Fibroblast of mammary gland (primary cell): ENCODE data around the gene SCAMP1.

ENCODE experiments used
- DNase-seq: peaks from one replicate; pipeline ENCODE4 v3.0.0-alpha.2; 2010; ENCODE audit warnings: low read depth
- H3K4me3 ChIP-seq: 2 replicates; pipeline ENCODE4 v1.5.1; 2011; ENCODE audit warnings: low read depth, mild to moderate bottlenecking, low read length, moderate library complexity; ENCODE audit not compliant: control insufficient read depth
- CTCF ChIP-seq: conservative IDR thresholded peaks from 2 replicates; pipeline ENCODE4 v1.5.1; 2011; ENCODE audit warnings: low read depth, low read length, inconsistent platforms; ENCODE audit not compliant: control insufficient read depth, insufficient read depth

Gene SCAMP1

GRCh38 chr5:78503958-78504653 is 143.7 kb downstream of the SCAMP1 start:
- no peak for TF ChIP-seq CTCF
- no peak overlapping the region for H3K4me3 ChIP-seq

GRCh38 chr5:78504704-78505677 is 144.6 kb downstream of the SCAMP1 start:
- no peak overlapping the region for H3K4me3 ChIP-seq

More at GRCh38 chr5:78503958-78504653, 143.7 kb downstream of the SCAMP1 start:
- DNase-seq, result peak; percentile 42

GRCh38 chr5:78505860-78506259 is 145.4 kb downstream of the SCAMP1 start:
- no peak overlapping the region for H3K4me3 ChIP-seq
- no peak for TF ChIP-seq CTCF
- no peak for DNase-seq

More at GRCh38 chr5:78504704-78505677, 144.6 kb downstream of the SCAMP1 start:
- DNase-seq, result peak; percentile 100
- TF ChIP-seq CTCF, result no peak

GRCh38 chr5:78506261-78507024 is 146.0 kb downstream of the SCAMP1 start:
- H3K4me3 ChIP-seq, result no peak overlapping the region
- DNase-seq, result no peak
- TF ChIP-seq CTCF, result no peak

- TF ChIP-seq CTCF, result no peak
- no peak overlapping the region for H3K4me3 ChIP-seq
- DNase-seq, result no peak
These were observed 147.1 kb downstream of the SCAMP1 start for GRCh38 chr5:78507531-78507930.

GRCh38 chr5:78508186-78508765 is 147.9 kb downstream of the SCAMP1 start:
- DNase-seq, result no peak
- no peak for TF ChIP-seq CTCF
- H3K4me3 ChIP-seq, result no peak overlapping the region
